HTERT RPE-1 (cell line): ENCODE results near the gene TMPRSS4.
"Not testable (repeated sequence)": the region's sequence is repeated elsewhere in the genome, so short reads cannot be mapped to it uniquely, and the experiment has no call there.

Experiments used
- in situ Hi-C: fragments of 300-500 bp; cut with MboI; formaldehyde crosslinking; loops from 4 replicates; pipeline ENCODE4 v1.14.3; 2020; ENCODE audit warnings: low sequenced_read_pairs

The TMPRSS4 gene

DNA sequence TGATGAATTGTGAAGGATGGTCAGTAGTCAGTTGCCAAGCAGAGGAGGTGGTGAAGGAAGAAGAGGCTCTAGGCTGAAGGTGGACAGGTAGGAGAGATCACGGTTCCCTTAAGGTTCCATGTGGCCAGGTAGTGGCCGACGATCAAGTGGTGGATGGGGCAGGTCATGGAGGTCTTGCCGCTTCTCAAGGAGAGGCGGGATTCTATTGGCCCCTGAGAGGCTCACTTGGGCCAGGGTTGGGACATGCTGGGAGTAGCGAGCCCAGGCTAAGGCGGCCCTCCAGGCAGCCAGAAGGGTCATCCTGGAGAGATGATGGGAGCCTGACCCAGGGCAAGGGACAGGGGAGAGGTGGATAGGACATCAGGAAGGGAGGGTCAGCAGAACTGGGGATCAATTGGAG is 20.9 kb upstream of the TMPRSS4 start:
- in situ Hi-C loops, result no loop called here

- in situ Hi-C loops, result no loop called here
These were observed 20.1 kb upstream of the TMPRSS4 start for GRCh38 chr11:118056806-118057205.

DNA sequence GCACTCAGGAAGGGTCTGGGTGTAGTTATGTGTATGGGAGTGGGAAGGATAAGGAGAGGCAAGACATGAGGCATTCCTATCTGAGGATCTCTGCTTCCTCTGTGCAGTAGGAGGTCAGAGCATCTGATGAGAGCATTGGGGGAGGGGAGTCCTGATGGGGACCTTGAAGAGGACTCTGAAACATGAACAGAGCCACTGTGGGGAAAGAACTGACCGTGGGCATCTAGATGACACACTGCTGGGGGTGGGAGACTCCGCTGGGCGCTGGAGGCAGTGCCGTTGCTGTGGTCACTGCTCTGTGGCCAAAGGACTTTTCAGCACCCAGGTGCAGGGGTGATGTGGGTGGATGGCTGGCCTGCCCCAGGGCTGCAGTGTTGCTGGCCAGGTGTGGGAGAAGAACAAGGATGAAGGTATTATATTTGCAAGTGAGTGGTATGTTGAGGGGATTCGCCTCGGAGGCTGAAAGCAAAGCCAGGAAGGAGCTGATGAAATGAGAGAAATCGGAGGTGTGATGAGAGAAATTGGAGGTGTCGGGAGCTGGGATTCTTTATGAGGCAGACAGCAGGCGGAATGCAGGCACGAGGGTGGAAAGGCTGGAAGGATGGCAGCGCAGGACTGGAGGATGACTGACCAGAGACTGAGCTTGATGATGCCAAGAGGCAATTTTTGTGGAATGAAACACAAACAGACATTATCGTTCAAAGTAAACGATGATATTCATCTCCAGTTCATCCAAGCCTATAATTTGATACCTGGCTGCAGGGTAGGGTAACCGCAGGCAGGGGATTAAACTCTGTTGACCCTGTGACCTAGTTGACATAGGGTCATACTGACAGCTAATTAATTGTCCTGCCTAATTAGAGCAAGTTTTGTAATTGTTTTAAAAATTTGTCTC is 19.4 kb upstream of the TMPRSS4 start:
- in situ Hi-C loops, result no loop called here

- in situ Hi-C loops, result no loop called here
These were observed 18.3 kb upstream of the TMPRSS4 start for GRCh38 chr11:118058311-118059245.

GRCh38 chr11:118059246-118059940 is 17.5 kb upstream of the TMPRSS4 start:
- in situ Hi-C loops, result no loop called here

DNA sequence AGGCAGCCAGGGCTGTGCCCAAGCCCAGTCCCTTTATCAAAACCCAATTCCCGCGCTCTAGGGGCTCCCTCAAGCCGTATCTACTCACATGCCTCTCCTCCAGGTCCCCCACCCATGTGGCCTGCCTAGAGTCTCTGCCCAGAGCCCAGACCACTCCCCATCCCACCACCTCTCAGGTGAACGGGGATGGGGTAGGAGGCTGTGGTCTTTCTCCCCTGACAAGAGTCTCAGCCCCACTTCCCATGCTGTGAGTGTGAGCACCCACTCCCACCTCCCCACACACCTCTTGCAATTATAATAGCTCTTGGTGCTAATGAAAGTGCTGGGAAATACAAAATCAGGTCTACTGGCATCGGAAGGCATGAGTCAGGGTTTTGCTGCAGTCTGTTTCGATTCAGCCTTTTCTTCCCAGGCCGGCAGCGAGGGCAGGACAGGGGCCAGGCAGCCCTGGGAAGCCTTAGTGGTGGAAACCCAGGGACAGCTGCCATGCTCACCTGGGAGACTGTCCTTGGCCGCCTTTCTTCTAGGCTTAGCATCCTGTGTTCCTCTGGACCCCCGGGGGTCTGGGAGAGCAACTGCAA is 16.7 kb upstream of the TMPRSS4 start:
- in situ Hi-C loops, result no loop called here

DNA sequence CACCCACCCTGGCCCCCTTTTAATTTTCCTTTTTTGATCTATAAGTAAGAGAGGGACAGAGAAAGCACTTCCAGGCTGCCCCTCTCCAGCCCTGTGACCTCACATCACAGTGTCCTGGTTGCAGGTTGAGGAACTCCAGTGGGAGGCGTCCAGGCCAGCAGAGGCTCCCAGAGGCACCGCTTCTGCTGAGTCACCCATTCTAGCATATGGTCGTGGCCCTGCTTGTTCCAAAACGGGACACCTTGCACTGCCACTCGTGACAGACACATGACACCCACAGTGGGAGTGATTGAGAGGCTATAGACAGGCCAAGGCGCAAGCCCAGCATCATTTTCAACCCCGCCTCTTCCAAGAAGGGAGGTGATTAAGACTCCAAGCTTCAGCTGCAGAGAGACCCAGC is 16.0 kb upstream of the TMPRSS4 start:
- in situ Hi-C loops, result no loop called here

GRCh38 chr11:118061586-118062125 is 15.2 kb upstream of the TMPRSS4 start:
- in situ Hi-C loops, result no loop called here

DNA sequence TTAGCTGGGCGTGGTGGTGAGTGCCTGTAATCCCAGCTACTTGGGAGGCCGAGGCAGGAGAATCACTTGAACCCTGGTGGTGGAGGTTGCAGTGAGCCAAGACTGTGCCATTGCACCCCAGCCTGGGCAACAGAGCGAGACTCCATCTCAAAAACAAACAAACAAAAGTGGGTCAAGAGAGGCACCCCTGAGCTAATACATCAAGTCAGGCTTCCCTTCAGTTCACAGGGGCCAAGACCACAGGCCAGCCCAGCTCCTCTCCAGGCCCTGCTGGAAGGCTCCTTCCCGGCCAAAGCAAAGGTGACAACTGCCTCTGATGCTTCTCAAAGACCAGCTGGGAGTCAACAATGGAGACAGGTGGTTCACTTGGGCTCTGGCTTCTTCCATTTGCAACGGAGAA is 14.7 kb upstream of the TMPRSS4 start:
- in situ Hi-C loops, result not testable (repeated sequence)

GRCh38 chr11:118062631-118063030 is 14.2 kb upstream of the TMPRSS4 start:
- in situ Hi-C loops, result not testable (repeated sequence)

DNA sequence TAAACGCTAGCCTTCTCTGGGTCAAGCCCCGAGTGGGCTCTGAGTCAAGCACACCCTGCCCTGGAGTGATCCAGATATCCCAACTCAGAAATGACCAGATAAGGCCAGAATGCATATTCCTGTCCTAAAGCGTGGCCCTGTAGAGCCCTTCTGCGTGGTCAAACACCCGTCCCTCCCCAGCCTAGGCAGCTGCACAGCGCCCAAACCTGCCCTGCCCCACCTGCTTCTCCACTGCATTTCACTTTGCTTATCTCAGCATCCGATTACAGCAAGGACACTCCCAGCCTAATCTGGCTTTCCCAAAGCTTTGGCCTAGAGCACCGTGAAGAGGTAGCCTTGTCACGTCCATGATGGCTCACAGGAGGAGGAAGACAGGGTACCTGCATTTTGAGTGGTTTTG is 11.9 kb upstream of the TMPRSS4 start:
- in situ Hi-C loops, result no loop called here

- in situ Hi-C loops, result no loop called here
These were observed 11.5 kb upstream of the TMPRSS4 start for GRCh38 chr11:118065384-118065783.

DNA sequence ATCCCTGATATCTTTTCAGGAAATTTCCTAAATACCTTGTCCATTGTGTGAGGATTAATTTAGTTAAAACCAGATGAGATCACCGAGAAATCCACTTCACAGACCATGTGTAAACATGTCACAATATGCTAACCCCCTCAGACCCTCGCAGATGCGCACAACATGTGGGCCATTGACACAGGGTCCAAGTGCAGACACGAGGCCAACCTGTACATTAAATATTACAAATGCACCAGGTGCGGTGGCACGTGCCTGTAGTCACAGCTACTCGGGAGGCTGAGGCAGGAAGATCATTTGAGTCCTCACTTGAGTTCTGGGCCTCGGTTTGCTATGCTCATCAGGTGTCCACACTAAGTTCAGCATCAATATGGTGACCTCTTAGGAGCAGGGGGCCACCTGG is 9.9 kb upstream of the TMPRSS4 start:
- in situ Hi-C loops, result no loop called here

DNA sequence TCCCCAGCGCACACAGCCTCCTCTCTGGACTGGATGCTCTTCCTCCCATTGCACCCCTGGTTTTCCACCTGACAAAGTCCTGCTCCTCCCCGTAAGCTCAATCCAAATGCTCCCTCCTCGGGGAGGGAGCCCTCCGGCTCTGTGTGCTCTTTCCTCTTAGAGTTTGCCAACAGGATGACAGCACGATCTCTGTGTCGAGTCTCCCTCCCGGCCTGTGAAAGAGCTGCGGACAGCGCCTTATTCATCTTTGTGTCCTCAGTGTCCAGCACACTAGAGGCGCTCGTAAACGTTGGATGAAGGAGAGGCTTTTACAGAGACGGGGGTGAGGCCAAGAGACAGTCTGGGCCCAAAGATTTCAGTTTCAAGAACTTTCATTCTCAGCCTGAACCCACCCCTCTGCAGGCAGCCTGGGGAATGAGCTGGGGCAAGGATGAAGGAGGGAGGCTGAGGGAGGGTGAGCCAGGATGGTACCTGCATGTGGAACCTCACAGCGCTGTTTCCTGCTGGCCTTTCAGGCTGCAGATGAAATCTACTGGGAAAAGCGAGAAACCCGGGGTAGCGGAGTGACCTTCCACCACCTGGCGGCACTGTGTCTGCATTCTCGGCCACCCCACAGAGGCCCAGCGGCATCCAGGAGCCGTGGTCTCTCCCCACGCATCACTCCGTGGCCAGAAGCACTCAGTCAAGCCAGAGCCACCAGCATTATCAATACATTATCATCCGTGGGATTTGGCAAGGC is 8.5 kb upstream of the TMPRSS4 start:
- in situ Hi-C loops, result no loop called here

- in situ Hi-C loops, result no loop called here
These were observed 7.8 kb upstream of the TMPRSS4 start for GRCh38 chr11:118068945-118069612.

- in situ Hi-C loops, result no loop called here
These were observed 5.4 kb upstream of the TMPRSS4 start for GRCh38 chr11:118071416-118072030.

DNA sequence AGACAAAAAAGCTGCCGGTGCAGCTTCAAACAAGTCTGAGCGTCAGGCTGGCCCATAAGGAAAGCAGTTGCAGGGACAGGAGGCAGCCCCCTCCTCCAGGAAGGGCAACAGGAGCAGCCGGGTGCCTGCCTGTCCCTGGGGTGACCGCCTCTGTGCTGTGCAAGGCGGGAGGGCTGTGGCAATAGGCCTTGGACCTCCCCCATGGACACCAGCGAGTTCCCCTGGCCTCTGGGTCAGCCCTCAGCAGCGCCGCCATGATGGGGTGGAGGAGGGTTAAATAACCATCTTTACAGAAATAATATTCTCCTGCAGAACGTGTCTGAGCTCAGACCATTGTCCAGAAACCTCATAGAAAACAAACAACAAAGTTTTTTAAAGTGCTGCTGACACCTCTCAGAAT is 3.3 kb upstream of the TMPRSS4 start:
- in situ Hi-C loops, result no loop called here

GRCh38 chr11:118074091-118074685 is 2.7 kb upstream of the TMPRSS4 start:
- in situ Hi-C loops, result no loop called here
